ENCODE measurements around the gene CYP26C1. TPM values are rescaled to one million over a fixed set of nuclear protein-coding genes. Genes with fewer than 3 reads are reported as not detected.

CYP26C1 gene
- total RNA-seq, 4 donors from 2014 or later, result 0.19 to 0.34 TPM; not detected in 2

- H3K4me3 ChIP-seq, result peak overlapping the region in 1 of 4 donors; percentile 5
- intact Hi-C loops (cut with DNase I), result no loop called here
- peaks cover 14 to 42% (median 32%) of the 10 kb centered on the region in 3 donors for H3K4me1 ChIP-seq
- WGBS, 2 donors, result 32 to 33% methylated on average over 22 to 25 of the region's 45 CpGs
- H3K9me3 ChIP-seq, result no peaks in the 10 kb centered on the region
- no peak for DNase-seq
- peaks cover 2 to 95% (median 23%) of the 10 kb centered on the region in 4 donors for H3K27me3 ChIP-seq
- H3K36me3 ChIP-seq, result peaks cover 0 to 6% (median 0%) of the 10 kb centered on the region in 3 donors
- TF ChIP-seq POLR2A (IDR thresholded peaks at IDR 0.05) (no peak), CTCF (IDR thresholded peaks at IDR 0.05) (no peak)
- no peak overlapping the region for H3K27ac ChIP-seq
These were observed 442 bp downstream of the CYP26C1 start for GRCh38 chr10:93060887-93061593.

- no peak overlapping the region for H3K27ac ChIP-seq
- peaks cover 2 to 98% (median 27%) of the 10 kb centered on the region in 4 donors for H3K27me3 ChIP-seq
- intact Hi-C loops (cut with DNase I), result no loop called here
- WGBS, 2 donors, result 0 to 7% methylated on average over 3 to 8 of the region's 57 CpGs
- H3K9me3 ChIP-seq, result no peaks in the 10 kb centered on the region
- H3K4me1 ChIP-seq, result peaks cover 14 to 47% (median 36%) of the 10 kb centered on the region in 3 donors
- DNase-seq, result no peak
- H3K4me3 ChIP-seq, result peak overlapping the region in 3 of 4 donors; percentile 8 to 46 (median 37)
- peaks cover 0 to 6% (median 0%) of the 10 kb centered on the region in 3 donors for H3K36me3 ChIP-seq
- TF ChIP-seq POLR2A (IDR thresholded peaks at IDR 0.05) (no peak), CTCF (IDR thresholded peaks at IDR 0.05) (no peak)
These were observed 1.3 kb downstream of the CYP26C1 start for GRCh38 chr10:93061594-93062513.

- no peaks in the 10 kb centered on the region for H3K9me3 ChIP-seq
- 1% methylated on average over 7 to 31 of the region's 68 CpGs for WGBS, 2 donors
These were observed 2.0 kb downstream of the CYP26C1 start for GRCh38 chr10:93062514-93063143.

More at GRCh38 chr10:93062514-93063143, 2.0 kb downstream of the CYP26C1 start:
- no peak overlapping the region for H3K27ac ChIP-seq
- intact Hi-C loops (cut with DNase I), result no loop called here
- peaks cover 2 to 100% (median 28%) of the 10 kb centered on the region in 4 donors for H3K27me3 ChIP-seq
- TF ChIP-seq POLR2A (IDR thresholded peaks at IDR 0.05) (no peak), CTCF (IDR thresholded peaks at IDR 0.05) (peak in 5 of 6 experiments; percentile 30 to 75 (median 61))
- peak overlapping the region in 3 of 4 donors; percentile 8 to 46 (median 37) for H3K4me3 ChIP-seq
- H3K36me3 ChIP-seq, result peaks cover 0 to 6% (median 0%) of the 10 kb centered on the region in 3 donors
- no peak for DNase-seq
- peaks cover 14 to 47% (median 36%) of the 10 kb centered on the region in 3 donors for H3K4me1 ChIP-seq
